NCI-H1417 (cell line): ENCODE data around the gene MROH8.

ENCODE experiments used
- DNase-seq, 3 experiments: peaks; one replicate each; lab custom pipeline; 2025; lab: John Stamatoyannopoulos, UW

MROH8 gene

DNA sequence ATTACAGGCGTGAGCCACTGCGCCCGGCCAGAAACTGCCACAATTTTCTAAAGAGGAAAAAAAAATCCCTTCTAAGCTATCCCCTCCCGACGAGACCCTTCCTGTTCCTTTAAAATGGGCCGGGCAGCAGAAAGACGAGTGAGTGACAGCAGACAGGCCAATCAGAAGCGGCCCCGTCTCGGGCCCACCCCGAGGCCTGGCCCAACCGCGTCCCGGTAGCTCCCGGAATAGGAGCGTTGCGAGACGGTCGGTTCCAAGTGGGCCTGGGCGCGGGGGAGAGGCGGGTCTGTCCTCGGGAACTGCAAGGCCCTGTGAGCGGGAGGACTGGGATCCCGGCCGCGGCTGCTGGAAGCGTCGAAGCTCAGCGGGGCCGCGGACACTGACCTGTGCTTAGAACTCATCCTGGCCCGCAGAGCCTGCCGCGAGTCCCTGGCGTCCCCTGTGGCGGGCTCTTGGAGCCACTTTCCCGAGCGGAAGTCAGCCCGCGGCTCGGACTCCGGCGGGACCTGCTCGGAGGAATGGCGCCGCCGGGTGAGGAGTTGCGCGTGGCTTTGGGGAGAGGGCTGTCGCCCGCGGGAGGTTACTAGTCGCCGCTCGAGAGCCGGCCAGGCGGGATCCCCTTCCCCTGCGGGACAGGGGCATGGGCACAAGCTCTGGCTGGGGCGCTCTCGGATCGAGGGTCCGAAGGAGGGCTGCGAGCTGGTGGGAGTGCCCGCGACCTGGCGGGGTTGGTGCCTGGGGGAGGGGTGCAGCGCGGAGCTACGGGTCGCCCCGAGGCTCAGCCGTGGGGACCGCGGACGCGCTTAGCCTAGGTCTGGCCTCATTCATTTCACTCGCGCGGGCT is at the start of gene MROH8, which contains the start of gene RPN2:
MROH8 (minus strand) TSS at position 710 of the 844 bp plus-strand sequence.
RPN2 (plus strand) TSS at position 492 of the 844 bp plus-strand sequence; CDS start at position 519, 27 bp downstream.
- peak; percentile 95 to 99 (median 99) for DNase-seq

DNA sequence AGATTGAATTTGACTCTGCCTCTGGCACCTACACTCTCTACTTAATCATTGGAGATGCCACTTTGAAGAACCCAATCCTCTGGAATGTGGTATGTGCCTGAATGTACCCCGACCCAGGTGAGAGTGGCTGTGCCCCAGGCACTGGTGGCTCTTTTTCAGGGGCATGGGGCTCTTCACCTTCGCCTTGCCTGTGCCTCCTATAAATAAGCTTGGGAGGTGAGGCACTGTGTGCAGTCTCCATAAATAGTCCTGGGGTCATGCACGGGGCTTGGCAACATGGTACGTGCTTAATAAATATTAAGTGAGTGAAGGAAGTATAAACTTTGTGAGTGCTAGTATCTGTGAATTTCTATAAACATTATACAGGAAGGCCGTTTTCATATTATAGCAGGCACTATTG is 49.3 kb upstream of the MROH8 start:
- no peak for DNase-seq

DNA sequence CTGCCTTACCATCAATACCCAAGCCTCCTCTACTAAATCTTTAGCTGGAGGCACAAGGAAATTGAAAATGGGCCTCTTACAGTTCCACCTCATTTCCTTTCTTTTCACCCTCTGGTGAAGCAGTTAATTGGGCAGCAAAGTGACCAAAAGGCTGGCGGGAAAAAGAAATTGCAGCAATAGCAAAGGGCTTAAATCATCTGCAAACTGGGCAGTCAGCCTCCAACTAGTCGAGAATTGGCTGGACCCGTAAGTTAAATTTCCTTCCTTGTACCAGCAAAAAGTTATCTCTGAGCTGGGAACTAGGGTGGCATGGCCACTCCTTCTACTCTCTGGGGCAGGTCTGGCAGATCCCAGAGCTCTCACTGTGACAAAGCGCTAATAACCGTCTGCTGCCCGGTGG is 48.7 kb upstream of the MROH8 start:
- peak in 1 of 3 experiments; percentile 16 for DNase-seq

DNA sequence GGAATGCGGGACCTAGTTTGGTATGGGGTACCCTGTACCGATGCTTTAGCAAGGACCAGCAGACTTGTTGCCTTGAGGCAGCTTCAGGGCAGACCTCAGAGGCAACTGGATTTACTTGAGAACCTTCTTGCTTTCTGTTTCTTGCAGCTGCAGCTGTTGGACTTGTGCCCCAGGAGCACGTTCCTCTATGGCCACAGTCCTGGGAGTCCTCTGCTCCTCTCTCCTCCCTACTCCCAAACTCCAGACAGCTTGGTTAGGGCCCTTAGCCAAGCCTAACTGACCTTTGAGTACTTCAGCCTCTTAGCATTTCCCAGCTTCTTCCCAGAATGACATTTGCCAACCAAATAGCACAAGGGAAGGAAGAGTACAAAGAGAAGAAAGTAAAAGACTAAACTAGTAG is 47.5 kb upstream of the MROH8 start:
- DNase-seq = no peak

DNA sequence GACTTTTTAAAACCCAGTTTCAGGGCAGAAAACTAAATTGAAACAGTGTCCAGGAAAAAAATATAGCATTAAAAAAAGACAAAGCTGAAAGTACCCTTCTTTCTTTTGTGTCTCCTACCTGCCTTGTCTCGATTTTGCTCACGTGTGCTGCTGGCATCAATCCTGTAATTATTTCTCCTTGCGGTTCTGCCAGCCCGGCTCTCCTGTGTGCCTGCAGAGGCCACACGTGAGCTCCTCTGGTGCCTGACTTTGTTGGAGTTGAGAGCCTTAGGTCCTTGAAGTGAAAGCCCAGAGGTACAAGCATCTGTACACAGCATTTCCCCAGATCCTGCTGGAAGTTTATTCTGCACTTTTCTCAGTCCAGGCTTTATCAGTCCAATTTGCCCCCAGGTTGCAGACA is 45.8 kb upstream of the MROH8 start:
- DNase-seq = peak in 2 of 3 experiments; percentile 21 to 71

DNA sequence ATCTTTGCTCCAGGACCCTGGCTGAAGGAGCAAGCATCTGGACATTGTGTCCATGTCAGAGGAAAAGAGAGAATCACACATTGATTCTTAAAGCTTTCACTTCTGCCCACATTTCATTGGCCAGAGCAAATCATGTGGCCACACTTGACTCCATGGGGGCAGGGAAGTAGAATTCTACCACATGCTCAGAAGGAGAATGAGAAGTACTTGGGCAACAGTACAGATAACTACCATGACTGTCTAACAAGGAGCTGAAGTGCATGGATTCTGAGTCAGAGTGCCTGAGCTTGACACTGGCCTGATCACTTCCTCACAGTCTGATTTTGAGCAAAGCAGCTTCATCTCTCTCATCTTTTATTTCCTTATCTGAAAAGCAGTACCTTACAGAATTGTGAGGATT is 43.7 kb upstream of the MROH8 start:
- no peak for DNase-seq

DNA sequence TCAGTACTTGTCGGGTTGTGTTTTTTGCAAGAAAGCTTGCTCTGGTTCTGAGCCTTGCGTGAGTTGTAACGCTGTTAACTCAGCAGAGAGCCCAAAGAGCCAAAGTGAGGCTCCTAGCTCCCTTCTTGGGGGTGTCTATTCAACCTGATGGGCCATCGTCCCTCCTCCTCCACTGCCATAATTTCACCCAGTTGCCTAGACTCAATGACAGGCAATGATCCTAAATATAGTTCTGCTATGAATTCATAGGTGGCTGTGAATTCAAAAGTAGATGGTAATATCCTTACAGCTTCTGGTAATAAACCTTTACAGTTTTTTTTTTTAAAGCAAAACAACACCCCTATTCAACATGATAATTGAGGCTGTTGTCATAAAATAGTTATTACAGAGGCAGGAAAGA is 42.7 kb upstream of the MROH8 start:
- no peak for DNase-seq

DNA sequence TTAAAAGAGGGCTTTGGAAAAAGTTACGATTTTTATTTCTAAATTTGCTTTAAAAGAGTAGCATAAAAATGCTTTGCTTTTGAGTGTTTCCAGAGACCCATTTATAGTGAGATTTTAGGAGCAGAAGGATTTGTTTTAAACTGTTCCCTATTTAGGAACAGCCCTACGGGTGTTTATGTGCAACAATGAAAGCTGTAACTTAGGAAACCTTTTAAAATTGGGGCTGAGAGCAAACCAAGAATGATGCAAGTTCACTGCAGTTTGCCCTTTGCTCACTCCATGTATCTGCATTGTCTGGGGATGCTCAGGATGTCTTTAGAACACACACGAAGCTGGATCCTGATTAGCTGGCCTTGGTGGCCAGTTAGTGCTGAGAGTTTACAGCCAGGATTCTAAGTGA is 41.4 kb upstream of the MROH8 start:
- DNase-seq = peak in 1 of 3 experiments; percentile 72

DNA sequence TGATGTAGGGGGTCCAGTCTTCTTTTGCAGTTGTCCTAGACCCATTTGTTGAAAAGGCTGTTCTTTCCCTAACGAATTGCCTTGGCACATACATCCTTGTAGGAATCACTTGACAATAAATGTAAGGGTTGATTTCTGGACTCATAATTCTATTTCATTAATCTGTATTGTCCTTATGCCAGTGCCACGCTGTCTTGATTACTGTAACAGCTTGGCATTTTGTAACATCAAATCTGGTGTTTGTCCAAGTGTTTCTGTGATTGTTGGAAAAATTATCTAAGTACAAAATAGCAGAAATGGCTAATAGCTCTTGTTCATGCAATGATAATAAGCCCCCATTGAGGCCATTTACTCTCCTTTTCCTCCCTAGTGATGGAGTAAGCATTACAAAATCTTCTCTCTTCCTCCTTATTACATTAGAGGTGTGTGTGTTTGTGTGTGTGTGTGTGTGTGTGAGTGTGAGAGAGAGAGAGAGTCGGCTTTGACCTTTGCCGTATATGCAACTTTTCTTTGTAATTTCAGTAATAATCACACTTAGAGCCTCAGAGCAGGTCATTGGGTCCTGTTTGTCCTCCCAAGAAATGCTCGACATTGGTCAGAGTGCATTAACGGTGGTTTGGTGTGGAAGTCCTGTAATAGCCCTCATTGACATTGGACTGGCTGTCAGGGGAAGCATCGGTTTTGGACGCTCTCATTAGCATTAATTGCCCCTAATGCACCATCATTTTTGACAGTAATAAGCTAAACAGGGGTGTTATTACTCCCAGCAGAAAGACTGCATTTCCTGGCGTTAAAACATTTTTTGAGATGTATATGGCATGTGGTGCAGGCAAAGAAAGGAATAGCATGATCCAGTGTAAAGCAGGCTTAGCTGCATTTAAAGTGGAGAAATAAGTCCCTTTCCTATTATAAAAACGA is 40.7 kb upstream of the MROH8 start:
- peak in 2 of 3 experiments; percentile 68 to 94 for DNase-seq

DNA sequence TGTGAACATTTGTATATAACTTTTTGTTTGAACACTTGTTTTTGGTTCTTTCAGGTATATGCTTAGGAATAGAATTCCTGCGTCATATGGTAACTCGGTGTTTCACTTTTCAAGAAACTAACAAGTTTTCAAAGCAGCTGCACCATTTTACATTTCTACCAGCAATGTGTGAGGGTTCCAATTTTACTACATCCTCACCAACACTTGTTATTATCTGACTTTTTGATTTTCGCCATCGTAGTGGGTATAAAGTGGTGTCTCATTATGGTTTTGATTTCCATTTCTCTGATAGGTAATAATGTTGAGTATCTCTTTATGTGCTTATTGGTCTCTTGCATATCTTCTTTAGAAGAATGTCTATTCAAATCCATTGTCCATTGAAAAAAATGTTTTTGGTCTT is 39.6 kb upstream of the MROH8 start:
- DNase-seq = no peak

DNA sequence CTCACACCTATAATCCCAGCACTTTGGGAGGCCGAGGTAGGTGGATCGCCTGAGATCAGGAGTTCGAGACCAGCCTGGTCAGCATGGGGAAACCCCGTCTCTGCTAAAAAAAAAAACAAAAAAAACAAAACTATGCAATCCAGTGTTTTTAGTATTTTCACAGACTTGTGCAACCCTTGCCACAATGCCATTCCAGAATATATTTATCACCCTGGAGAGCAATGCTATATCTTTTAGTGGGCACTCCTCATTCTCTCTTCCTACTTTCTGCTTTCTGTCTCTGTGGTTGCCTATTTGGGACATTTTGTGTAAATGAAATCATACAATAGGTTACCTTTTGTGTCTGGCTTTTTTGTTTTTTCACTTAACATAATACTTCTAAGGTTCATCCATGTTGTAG is 39.1 kb upstream of the MROH8 start:
- DNase-seq = no peak

DNA sequence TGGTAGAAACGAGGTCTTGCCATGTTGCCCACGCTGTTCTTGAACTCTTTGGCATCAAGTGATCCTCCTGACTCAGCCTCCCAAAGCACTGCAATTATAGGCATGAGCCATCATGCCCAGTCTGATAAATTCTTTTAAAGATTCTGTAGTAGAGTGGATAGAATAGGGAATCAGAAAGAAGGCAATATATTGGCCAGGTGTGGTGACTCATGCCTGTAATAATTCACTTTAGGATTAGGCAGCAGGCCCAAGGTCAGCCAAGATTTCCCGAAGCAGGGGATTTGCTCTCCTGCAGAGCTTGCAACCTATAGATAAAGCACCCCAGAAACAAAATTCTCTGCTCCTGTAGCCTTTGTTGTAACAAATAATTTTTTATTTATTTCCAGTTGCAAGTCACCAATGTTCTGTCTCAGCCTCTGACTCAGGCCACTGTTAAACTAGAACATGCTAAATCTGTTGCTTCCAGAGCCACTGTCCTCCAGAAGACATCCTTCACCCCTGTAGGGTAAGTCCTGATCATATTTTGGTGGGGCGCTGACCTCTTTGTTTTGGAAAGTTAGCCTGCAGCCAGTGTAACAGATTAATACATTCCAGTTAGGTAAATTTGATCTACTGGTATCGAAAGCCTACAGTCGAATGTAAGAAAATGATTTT is 30.4 kb upstream of the MROH8 start:
- DNase-seq = no peak

DNA sequence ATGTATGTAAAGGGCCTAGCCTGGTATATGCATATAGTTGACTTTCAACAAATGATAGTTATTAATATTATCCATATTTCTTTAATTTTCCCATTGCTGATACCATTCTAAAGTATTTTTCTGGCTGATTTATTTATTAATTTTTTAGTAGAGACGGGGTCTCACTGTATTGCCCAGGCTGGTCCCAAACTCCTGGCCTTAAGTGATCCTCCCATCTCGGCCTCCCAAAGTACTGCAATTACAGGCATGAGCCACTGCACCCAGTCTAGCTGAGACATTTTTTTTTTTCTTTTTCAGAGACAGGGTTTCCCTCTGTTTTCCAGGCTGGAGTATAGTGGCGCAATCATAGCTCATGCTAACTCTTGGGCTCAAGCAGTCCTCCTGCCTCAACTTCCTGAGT is 29.8 kb upstream of the MROH8 start:
- DNase-seq = no peak

DNA sequence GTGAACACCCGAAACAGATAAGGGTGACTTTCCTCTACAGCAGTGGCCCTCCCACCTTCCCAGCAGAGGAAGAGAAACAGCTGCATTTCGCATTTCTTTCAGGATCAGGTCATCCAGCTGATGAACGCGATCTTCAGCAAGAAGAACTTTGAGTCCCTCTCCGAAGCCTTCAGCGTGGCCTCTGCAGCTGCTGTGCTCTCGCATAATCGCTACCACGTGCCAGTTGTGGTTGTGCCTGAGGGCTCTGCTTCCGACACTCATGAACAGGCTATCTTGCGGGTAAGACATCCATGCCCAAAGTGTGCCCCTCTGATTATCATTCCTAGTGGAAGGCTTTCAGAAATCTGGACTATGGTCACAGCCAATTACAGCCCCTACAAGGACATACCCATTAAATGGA is 27.8 kb upstream of the MROH8 start:
- no peak for DNase-seq

DNA sequence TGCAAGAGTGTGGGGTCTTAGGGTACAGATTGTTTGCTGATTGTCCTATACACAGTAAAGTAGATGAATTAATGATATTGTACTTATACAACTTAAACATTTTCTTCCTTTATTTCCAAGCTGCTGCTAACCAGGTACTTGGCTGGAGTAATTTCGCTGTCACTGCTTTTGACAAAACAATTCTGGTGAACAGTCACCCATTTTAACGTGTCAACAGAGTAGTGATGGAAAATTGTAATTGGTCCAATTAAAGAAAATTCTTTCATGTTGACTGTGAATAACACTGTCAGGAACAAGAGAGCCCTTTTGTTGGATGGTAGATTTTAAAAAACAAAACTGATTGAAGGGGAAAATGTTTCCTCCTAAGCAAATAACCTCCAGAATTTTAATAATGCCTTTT is 26.4 kb upstream of the MROH8 start:
- DNase-seq = peak in 2 of 3 experiments; percentile 23 to 79

DNA sequence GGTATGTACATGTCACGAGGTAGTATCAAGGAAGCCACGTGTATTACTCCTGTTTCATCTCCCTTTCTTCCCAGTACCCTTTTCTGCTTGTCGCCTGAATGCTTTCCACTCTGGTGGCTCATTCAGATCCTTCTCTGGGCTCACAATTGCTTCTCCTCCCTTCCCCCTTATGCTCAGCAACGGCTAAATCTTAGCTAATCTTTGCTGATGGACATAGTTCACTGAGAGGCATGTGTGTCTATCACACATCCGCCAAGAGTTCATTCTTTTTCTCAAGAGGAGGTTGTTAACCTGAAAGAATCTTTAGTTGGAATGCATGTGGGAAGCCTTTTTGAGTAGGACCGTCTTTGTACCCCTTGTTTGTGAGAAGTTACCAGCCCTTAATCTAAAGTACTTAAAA is 25.8 kb upstream of the MROH8 start:
- DNase-seq = no peak

DNA sequence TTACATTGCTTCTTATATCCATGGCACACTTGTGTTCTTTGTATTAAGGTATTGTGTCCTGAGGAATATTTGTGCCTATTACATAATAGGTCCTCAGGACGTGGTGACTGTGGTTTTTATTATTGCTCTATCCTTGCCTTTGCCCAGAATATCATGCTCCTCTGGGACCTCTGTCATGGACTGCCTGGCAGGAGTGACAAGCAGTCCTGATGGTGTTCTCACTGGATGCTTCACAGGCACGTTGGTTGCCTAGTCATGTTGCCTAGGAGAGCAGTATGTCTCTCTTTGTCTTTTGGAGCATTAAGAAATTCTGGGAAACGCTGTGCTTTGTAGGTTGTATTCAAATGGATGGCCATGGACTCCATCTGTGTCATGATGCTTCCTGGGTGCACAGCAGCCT is 24.7 kb upstream of the MROH8 start:
- DNase-seq = no peak

DNA sequence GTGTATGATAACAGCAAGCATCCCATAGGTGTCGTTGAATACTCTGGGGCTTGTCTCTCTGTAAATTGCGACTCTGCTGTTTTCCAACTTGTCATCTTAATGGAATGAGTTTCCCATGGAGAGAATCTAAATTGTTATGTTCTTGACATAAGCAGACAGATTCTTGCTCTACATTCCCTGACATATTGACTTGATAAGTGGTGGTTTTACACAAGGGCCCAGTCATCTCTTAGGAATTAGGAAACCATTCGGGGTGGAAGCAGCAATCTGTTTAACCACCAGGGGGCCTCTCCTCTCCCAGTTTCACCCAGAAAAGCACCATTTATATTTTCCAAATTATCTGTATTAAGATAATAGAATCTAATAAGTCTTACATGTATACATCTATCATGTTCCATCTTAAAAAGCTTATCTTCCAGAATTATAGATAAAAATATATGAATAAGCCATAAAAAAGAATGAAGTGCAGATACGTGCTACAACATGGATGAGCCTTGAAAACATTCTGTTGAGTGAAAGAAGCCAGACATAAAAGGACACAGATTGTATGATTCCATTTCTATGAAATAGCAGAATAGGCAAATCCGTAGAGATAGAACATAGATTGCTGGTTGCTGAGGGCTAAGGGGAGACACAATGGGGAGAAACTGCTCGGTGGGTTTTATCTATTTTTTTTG is 23.1 kb upstream of the MROH8 start:
- DNase-seq = peak; percentile 53 to 83 (median 58)

DNA sequence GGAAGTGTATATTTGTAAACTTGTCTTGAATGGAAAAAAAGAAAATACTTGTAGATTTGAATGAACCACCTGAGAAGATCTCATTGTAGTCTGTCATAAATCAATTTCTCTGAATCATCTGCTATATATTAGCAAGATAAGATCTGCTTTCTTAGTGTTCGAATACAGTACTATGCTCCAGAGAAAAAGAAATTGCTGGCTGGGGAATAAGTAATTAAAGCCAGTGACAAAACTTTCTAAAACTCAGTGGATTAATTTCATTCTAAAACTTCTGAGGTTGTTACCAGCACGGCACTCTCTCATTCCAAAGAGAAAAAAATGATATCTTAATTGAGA is 22.4 kb upstream of the MROH8 start:
- DNase-seq = no peak

DNA sequence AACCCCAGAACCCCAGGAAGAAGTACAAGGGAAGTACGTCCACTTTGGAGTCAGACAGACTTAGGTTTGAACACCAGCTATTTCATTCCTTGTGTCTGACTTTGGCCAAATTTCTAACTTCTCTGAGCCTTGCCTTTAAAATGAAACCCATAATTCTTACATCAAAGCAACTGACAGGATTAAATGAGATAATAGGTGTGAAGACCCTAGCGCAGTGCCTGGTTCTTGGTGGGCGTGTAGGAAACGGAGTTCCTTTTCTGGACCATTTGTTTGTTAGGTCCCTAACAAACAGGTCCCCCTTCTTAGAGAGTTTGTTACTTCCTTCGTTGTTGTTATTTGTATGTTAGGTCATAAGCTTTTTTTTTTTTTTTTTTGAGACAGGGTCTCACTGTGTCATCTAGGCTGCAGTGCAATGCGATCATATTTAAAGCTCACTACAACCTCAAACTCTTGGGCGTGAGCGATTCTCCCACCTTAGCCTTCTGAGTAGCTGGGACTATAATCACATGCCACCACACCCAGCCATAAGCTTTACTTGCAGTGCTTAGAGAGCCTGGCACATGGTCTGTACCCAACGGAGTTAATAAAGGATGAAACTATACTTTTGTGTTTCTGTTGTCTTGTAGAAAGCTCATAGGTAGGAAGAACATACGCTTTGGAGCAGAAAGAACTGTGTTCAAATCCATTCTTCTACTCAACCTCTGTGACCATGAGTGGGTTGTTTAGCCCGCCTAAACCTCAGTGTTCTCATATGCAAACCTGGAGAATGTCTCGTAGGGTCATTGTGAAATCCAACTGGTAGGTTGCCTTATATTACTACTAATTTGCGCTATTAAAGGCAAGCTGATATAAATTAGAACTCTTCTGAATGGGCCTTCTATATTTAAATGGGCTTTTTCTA is 21.8 kb upstream of the MROH8 start:
- no peak for DNase-seq

DNA sequence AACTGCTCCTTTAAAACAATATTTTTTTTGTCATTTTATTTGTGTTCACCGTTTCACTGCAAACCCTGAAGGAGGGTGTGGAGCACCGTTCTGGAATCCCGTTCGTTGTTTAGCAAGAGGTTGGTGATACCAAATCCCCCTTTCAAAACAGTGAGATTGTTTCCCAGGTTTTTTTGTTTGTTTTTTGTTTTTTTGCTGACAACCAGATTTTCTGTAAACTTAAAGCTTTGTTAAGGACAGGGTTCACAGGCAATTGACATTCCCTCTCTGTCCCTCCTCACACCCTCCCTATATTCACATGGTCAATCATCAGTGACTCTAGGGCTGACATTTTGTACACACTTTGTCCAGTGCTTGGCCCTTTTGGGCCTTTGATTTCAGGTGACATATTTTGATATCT is 21.0 kb upstream of the MROH8 start:
- no peak for DNase-seq
